HFF-Myc (cell line): Measurements from ENCODE around the gene MAGOH.

ENCODE experiments used
- DNase-seq: peaks from one replicate; pipeline ENCODE4 v3.0.0-alpha.2; 2011; ENCODE audit warnings: low read depth; ENCODE audit errors: extremely low read depth
- H3K4me3 ChIP-seq: replicated peaks from 2 replicates; pipeline ENCODE4 v1.5.1; 2011; ENCODE audit warnings: low read depth, mild to moderate bottlenecking, control low read depth, low read length
- TF ChIP-seq, protein P1 (sequence below): IDR thresholded peaks from 2 replicates; pipeline ENCODE4 v1.5.1; 2012; ENCODE audit warnings: mild to moderate bottlenecking, low read depth, low read length, control low read depth; ENCODE audit errors: missing control alignments

Gene MAGOH

GRCh38 chr1:53242381-53242780, 4.1 kb upstream of the MAGOH start:
- TF ChIP-seq, protein P1, sequence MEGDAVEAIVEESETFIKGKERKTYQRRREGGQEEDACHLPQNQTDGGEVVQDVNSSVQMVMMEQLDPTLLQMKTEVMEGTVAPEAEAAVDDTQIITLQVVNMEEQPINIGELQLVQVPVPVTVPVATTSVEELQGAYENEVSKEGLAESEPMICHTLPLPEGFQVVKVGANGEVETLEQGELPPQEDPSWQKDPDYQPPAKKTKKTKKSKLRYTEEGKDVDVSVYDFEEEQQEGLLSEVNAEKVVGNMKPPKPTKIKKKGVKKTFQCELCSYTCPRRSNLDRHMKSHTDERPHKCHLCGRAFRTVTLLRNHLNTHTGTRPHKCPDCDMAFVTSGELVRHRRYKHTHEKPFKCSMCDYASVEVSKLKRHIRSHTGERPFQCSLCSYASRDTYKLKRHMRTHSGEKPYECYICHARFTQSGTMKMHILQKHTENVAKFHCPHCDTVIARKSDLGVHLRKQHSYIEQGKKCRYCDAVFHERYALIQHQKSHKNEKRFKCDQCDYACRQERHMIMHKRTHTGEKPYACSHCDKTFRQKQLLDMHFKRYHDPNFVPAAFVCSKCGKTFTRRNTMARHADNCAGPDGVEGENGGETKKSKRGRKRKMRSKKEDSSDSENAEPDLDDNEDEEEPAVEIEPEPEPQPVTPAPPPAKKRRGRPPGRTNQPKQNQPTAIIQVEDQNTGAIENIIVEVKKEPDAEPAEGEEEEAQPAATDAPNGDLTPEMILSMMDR: no peak
- no peak for DNase-seq

DNA sequence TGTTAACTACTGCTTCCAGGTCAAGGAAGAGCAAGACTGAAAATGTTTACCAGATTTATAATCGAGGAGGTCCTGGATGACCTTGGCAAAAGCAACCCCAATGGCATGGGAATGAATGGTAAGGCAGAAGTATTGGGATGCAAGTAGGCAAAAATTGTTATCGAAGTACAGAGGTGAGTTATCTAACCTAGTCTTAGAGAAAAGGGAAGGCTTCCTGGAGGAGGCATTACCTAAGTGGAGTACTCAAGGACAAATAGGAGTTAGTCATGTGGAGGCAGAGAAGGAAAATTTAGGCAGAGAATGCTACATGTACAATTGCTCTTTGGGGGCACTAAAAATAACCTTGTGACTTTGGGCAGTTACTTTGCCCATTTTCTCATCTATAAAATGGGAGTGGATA, 3.5 kb upstream of the MAGOH start:
- H3K4me3 ChIP-seq: no peak overlapping the region
- TF ChIP-seq, protein P1: no peak
- no peak for DNase-seq

More at GRCh38 chr1:53242381-53242780, 4.1 kb upstream of the MAGOH start:
- no peak overlapping the region for H3K4me3 ChIP-seq

- DNase-seq: no peak
- TF ChIP-seq, protein P1: no peak
- H3K4me3 ChIP-seq: peak overlapping the region; percentile 79
Measured at GRCh38 chr1:53237638-53238037, 680 bp downstream of the MAGOH start.

DNA sequence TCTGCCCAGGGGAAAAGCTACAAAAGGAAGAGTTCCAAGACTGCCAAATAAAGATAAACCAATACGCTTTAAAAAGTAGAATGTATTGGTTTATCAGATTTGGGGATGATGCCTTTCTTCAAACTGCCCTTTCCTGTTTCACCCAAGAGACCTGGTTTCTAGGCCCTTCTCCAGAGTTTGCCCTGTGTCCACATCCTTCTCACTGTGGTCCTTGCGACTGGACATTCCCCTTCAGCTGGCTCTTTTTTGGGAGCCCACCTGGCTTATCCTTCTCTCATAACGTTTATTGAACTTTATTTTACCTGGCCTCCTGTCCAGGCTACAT, 17.4 kb downstream of the MAGOH start:
- DNase-seq: no peak
- H3K4me3 ChIP-seq: peak overlapping the region; percentile 79
- TF ChIP-seq, protein P1: no peak

GRCh38 chr1:53220171-53220961, 18.0 kb downstream of the MAGOH start, which contains the start of gene CZIB:
TSS of gene CZIB (minus strand) at chr1:53220634. CDS start at chr1:53220575, 59 bp downstream.
- peak within 1 kb of the TSS; percentile 79 for H3K4me3 ChIP-seq
- TF ChIP-seq, protein P1: no peak
- DNase-seq: peak; percentile 61

DNA sequence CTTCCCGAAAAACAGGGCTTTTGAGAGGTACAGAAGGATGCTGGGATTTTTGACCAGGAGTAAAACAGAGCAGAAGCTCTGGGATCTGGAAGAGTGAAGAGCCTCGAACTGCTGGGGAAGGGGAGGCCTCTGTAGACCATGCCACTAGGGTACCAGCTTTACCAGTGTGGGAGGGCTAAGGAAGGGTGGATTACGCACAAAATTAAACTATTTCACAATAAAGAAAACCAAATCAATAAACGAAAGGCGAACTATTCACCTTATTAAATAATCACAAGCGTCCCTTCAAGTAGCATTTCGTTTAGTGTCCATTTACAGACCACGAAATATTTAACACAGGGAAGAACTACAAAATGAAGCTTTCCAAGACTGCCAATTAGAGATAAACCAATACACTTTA, 18.6 kb downstream of the MAGOH start:
- H3K4me3 ChIP-seq: peak overlapping the region; percentile 79
- no peak for DNase-seq
- TF ChIP-seq, protein P1: no peak
